Measurements from ENCODE around the gene HSF2BP.
"Not testable (repeated sequence)": the region's sequence is repeated elsewhere in the genome, so short reads cannot be mapped to it uniquely, and the experiment has no call there.

Gene HSF2BP

GRCh38 chr21:43651926-43652325 is 7.4 kb downstream of the HSF2BP start:
- not testable (repeated sequence) for DNase-seq (ENCODE audit: low spot score)

- no peak for DNase-seq (ENCODE audit: low spot score)
Measured at GRCh38 chr21:43648171-43648570, 11.1 kb downstream of the HSF2BP start.

- peak; percentile 84 for DNase-seq (ENCODE audit: low spot score)
Measured at GRCh38 chr21:43646550-43647260, 12.6 kb downstream of the HSF2BP start.

- DNase-seq (ENCODE audit: low spot score): no peak
Measured at GRCh38 chr21:43645976-43646375, 13.3 kb downstream of the HSF2BP start.

- DNase-seq (ENCODE audit: low spot score): peak; percentile 34
Measured at GRCh38 chr21:43645136-43645891, 14.0 kb downstream of the HSF2BP start.

GRCh38 chr21:43644609-43645008 is 14.7 kb downstream of the HSF2BP start:
- DNase-seq (ENCODE audit: low spot score): no peak

GRCh38 chr21:43644071-43644470 is 15.2 kb downstream of the HSF2BP start:
- DNase-seq (ENCODE audit: low spot score): no peak

GRCh38 chr21:43643193-43643592 is 16.1 kb downstream of the HSF2BP start:
- DNase-seq (ENCODE audit: low spot score): no peak

GRCh38 chr21:43640400-43640799 is 18.9 kb downstream of the HSF2BP start:
- DNase-seq (ENCODE audit: low spot score): no peak

GRCh38 chr21:43639470-43640353 is 19.6 kb downstream of the HSF2BP start:
- no peak for DNase-seq (ENCODE audit: low spot score)

- no peak for DNase-seq (ENCODE audit: low spot score)
Measured at GRCh38 chr21:43637530-43638158, 21.6 kb downstream of the HSF2BP start.

- DNase-seq (ENCODE audit: low spot score): no peak
Measured at GRCh38 chr21:43635436-43635835, 23.9 kb downstream of the HSF2BP start.

GRCh38 chr21:43634618-43635017 is 24.7 kb downstream of the HSF2BP start:
- DNase-seq (ENCODE audit: low spot score): no peak

GRCh38 chr21:43632373-43632905 is 26.8 kb downstream of the HSF2BP start:
- no peak for DNase-seq (ENCODE audit: low spot score)

GRCh38 chr21:43631411-43632107 is 27.7 kb downstream of the HSF2BP start:
- DNase-seq (ENCODE audit: low spot score): no peak

GRCh38 chr21:43627527-43627926 is 31.8 kb downstream of the HSF2BP start:
- DNase-seq (ENCODE audit: low spot score): no peak

GRCh38 chr21:43626390-43626789 is 32.9 kb downstream of the HSF2BP start:
- no peak for DNase-seq (ENCODE audit: low spot score)

- no peak for DNase-seq (ENCODE audit: low spot score)
Measured at GRCh38 chr21:43624339-43624738, 34.9 kb downstream of the HSF2BP start.

GRCh38 chr21:43623588-43623987 is 35.7 kb downstream of the HSF2BP start:
- no peak for DNase-seq (ENCODE audit: low spot score)

- no peak for DNase-seq (ENCODE audit: low spot score)
Measured at GRCh38 chr21:43622796-43623195, 36.5 kb downstream of the HSF2BP start.

GRCh38 chr21:43619856-43620255 is 39.4 kb downstream of the HSF2BP start:
- no peak for DNase-seq (ENCODE audit: low spot score)
